GM18861 (cell line): ENCODE measurements around the gene RWDD2A.

ENCODE experiments used
- ATAC-seq: cut with Tn5 transposase; IDR thresholded peaks from one replicate; pipeline ENCODE4 v1.9.1; 2021; ENCODE audit not compliant: unreplicated experiment

RWDD2A gene

DNA sequence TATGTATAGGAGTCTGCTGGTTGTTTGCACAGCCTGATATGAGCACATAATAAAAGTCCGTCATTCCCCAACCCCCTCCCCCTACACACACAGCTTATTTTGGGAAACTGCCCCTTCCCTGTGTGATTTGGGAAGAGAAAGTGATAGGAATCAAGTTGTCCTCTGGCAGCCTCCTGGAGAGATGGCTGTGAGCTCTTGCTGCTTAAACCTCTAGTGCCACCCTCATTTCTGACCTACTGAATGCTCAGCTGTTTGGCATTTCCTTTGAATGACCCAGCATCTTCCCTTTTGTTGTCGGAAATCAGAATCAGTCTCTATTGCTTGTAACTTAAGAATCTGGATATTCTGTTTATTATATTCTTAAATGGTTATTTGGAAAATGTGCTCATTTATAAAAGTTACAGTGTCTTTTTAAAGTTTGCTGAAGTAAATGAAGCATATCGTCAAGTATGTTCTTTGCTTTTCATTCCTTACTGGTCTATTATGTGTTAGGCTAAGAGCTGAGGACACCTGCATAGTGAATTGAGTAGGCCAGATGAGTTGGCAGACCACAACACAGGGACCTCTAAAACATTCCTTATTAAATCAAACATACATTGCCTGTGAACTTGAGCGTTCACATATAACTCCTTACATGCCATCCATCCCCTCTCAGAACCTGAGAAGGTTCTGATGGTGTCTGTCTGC, 5.5 kb downstream of the RWDD2A start:
- ATAC-seq, result peak; percentile 11

DNA sequence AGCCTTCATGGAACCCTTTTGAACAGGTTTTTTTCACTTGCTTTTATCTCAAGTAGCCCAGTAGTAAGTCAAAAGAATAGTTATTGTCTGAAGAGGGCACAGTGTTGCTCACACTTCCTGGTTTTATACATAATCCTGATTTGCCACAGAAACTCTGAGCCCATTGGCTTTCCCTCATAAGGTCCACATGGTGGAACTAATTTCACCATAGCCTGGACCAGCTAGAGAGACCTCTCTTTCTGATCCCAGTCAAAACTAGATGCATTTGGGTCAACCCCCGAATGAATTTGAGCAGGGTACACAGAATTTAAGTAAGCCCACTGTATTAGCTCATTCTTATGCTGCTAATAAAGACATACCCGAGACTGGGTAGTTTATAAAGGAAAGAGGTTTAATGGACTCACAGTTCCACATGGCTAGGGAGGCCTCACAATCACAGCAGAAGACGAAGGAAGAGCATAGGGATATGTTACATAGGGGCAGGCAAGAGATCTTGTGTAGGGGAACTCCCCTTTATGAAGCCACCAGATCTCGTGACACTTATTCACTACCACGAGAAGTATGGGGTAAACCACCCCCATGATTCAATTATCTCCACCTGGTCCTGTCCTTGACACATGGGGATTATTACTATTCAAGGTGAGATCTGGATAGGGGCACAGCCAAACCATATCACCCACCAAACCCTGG, 6.2 kb downstream of the RWDD2A start:
- ATAC-seq, result peak; percentile 72

GRCh38 chr6:83199863-83200225, 6.7 kb downstream of the RWDD2A start:
- no peak for ATAC-seq

DNA sequence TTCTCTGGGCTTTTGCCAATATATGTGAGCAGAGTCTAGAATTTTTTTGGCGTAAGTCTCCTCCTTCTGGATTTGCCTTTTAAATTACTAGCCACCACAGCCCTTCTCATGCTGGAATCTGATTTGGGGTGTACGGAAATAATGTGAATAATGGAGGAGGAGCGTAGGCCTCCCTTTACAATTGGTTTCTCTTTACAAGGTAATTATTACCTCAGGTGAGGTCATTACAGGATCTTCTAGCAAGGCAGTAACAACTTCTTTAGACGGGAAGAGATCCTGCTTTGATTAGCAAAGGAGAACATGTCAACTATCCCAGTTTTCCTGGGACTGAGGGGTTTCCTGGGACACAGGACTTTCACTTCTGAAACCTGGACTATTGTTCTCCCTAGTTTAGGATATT, 8.9 kb downstream of the RWDD2A start:
- ATAC-seq, result no peak

GRCh38 chr6:83215131-83216047, 22.2 kb downstream of the RWDD2A start:
- peak; percentile 100 for ATAC-seq

GRCh38 chr6:83216806-83217205, 23.6 kb downstream of the RWDD2A start:
- ATAC-seq, result no peak

- no peak for ATAC-seq
Observed at GRCh38 chr6:83218646-83219045, 25.5 kb downstream of the RWDD2A start.

DNA sequence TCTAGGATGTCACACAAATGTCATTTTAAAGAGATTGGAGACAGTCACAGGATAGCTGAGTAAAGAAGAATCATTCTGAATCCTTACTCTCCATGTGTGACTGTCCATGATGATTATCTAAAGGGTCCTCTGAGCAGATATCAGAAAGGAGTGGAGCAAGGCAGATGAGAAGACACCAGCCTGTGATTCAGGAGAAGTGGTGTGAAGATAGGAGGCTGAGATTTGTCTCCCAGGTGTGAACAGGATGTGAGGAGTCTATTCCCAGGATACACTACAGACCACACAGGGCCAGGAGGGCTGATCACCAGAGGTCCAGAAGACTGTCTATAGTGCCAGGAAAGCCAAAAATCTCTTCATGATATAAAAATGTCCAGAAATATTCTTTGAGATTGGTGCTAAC, 27.0 kb downstream of the RWDD2A start:
- no peak for ATAC-seq

GRCh38 chr6:83221276-83221675, 28.1 kb downstream of the RWDD2A start:
- ATAC-seq, result no peak

DNA sequence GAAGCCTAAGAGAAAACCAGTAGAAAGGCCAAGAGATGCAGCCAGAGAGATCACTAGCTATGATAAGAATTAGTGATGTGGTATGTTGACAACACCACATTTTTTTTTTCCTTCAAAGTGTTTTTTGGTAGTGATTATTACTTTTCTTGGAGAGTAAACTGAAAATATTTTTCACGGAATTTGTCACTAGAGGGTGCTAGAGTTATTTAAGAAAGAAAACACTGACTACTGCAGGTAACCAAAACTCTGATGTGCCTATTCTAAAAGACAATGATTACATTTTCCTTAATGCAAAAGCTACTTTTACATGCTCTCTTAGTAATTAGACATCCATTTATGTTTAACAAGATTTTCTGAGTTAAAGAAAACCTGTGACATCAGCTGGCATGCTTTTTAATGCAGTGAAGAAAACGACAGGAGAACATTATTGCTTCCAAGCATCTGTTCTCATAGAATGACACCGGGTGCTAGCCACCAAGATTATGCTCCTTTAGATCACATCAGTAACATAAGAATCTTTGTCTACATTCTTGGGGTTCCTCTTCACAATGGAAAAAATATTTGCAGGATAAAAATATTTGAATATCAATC, 28.8 kb downstream of the RWDD2A start:
- no peak for ATAC-seq

DNA sequence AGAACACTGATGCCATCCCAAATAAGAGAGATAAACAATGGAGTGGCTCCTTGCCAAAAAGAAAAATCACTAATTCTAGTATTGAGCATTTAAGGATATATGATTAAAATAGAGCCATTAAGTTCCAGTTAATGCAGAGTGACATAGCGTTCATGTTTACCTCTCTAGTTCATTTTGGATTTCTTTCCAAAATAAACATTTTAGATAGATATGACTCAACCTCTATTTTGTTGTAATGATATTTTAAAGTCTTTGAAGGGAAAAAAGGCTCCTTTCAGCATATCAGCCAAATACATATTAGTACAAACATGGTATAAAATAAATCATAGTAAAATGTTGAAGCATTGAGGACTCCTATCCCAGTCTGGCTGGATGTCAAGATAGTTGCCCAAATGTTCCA, 33.4 kb downstream of the RWDD2A start:
- ATAC-seq, result no peak

DNA sequence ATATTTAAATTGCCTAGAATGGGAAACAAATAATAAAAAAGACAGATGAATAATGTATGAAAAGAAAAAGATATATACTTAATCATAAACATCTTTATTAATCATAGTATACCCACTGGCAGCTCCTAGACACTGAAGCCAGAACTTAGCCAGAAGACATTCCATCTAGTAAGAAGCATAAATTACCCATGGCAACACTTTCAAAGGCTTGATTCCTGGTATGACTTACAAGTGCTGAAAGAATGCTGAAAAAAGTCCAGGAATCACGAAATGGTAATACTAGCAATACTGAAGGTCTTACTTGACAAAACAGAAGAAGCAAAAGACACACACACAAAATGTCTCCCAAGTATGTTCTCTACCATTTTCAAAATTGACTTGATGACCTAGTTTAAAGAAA, 38.0 kb downstream of the RWDD2A start:
- ATAC-seq, result no peak

DNA sequence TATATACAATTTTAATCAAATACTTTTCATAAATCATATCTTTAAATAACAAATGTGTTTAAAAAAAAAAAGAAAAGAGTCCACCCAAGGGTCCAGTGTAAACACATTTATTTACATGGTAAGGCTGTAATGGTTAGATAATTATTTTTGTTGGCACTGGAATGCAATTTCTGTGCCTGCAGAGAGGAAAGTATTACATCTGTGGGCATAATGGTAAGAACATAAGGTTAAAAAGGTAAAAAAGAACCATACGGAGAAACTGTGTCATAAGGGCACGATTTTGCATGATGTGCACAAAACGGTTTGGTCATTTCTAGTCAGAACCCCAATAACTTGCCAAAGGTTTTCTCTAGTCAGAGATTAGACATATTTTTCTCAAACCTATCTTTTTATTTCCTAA, 54.3 kb downstream of the RWDD2A start:
- no peak for ATAC-seq
